Thyroid gland (tissue), 4 donors: ENCODE results near the gene RENBP.

Experiments
- CTCF ChIP-seq, 6 experiments: fragments of 200-600 bp in 3 of 6; fragments of 450-650 bp in 3 of 6; sonication (generic) in 3 of 6; IDR thresholded peaks; one replicate each; pipeline ENCODE4 v1.5.1; 2016 to 2019; ENCODE audit warnings: antibody characterized with exemption in 6 of 6, mild to moderate bottlenecking in 2 of 6, inconsistent platforms in 1 of 6, moderate library complexity in 1 of 6
- POLR2A ChIP-seq, 2 donors: fragments of 450-650 bp; IDR thresholded peaks; one replicate each; pipeline ENCODE4 v1.6.1; 2017; ENCODE audit warnings: antibody characterized with exemption in 2 of 2, mild to moderate bottlenecking in 2 of 2, moderate library complexity in 1 of 2

- no peak for TF ChIP-seq POLR2A (IDR thresholded peaks at IDR 0.05)
- TF ChIP-seq CTCF (IDR thresholded peaks at IDR 0.05) = no peak
Measured at GRCh38 chrX:153964105-153964504, 19.7 kb upstream of the RENBP start.
